Gastroesophageal sphincter (tissue), 4 donors: ENCODE measurements around the gene XRCC1. TPM values are rescaled to one million over a fixed set of nuclear protein-coding genes. Genes with fewer than 3 reads are reported as not detected.

ENCODE experiments used
- ATAC-seq: fragments of 150-250 bp; one replicate; pipeline ENCODE4 v1.9.1; 2016; ENCODE audit warnings: mild to moderate bottlenecking, moderate library complexity
- H3K27ac ChIP-seq, 4 donors: fragments of 200-600 bp; sonication (generic) in 3 of 4; 1 replicate in 3 of 4; 2 replicates in 1 of 4; pipeline ENCODE4 v1.5.1; 2016 to 2019
- H3K27me3 ChIP-seq: fragments of 200-600 bp; sonication (generic); one replicate; pipeline ENCODE4 v1.5.1; 2019
- H3K36me3 ChIP-seq, 2 donors: fragments of 200-600 bp; sonication (generic); one replicate each; pipeline ENCODE4 v1.5.1; 2019; ENCODE audit warnings: control low read depth in 1 of 2
- H3K4me1 ChIP-seq, 3 donors: fragments of 200-600 bp; sonication (generic); 1 replicate in 2 of 3; 2 replicates in 1 of 3; pipeline ENCODE4 v1.5.1; 2016 to 2019; ENCODE audit warnings: control low read depth in 2 of 3
- H3K4me3 ChIP-seq, 2 donors: fragments of 200-600 bp; sonication (generic); one replicate each; pipeline ENCODE4 v1.5.1; 2019; ENCODE audit warnings: mild to moderate bottlenecking in 1 of 2, moderate library complexity in 1 of 2
- H3K9me3 ChIP-seq, 3 donors: fragments of 200-600 bp; sonication (generic); one replicate each; pipeline ENCODE4 v1.5.1; 2017 to 2019; ENCODE audit warnings: control low read depth in 2 of 3
- CTCF ChIP-seq, 4 experiments: fragments of 200-600 bp in 2 of 4; fragments of 450-650 bp in 2 of 4; sonication (generic) in 1 of 4; IDR thresholded peaks; one replicate each; pipeline ENCODE4 v1.5.1; 2017 to 2019; ENCODE audit warnings: antibody characterized with exemption in 4 of 4, mild to moderate bottlenecking in 2 of 4, moderate library complexity in 2 of 4
- EP300 ChIP-seq: sonication (generic); formaldehyde crosslinking; IDR thresholded peaks from one replicate; pipeline ENCODE4 v1.6.1; 2017; ENCODE audit warnings: antibody characterized with exemption, mild to moderate bottlenecking
- POLR2A ChIP-seq, 2 donors: fragments of 450-650 bp; IDR thresholded peaks; one replicate each; pipeline ENCODE4 v1.6.1; 2017; ENCODE audit warnings: antibody characterized with exemption in 2 of 2, mild to moderate bottlenecking in 2 of 2, moderate library complexity in 1 of 2
- POLR2AphosphoS5 ChIP-seq: sonication (generic); formaldehyde crosslinking; IDR thresholded peaks from one replicate; pipeline ENCODE4 v1.6.1; 2017; ENCODE audit warnings: antibody characterized with exemption
- WGBS, 2 donors: methylation state at CpG; one replicate each; pipeline ENCODE4 v1.1.5; 2018; ENCODE audit warnings: low coverage in 1 of 2; 5-methylcytosine and 5-hydroxymethylcytosine counted together
- total RNA-seq, 4 donors: library from RNA; depleted of rRNA; stranded (reverse); fragments of >200 nt; gene quantifications; one replicate each; pipeline ENCODE4 v1.1.0, GENCODE V29; 2016

The XRCC1 gene
- total RNA-seq, 4 donors from 2014 or later, result 17.9 to 31.0 (median 22.6) TPM

- H3K36me3 ChIP-seq, result peaks cover 0 to 38% of the 10 kb centered on the region in 2 donors
- no peak for ATAC-seq
- H3K27ac ChIP-seq, result peak overlapping the region; percentile 86 to 95 (median 88)
- TF ChIP-seq EP300 (no peak), POLR2AphosphoS5 (no peak), CTCF (IDR thresholded peaks at IDR 0.05) (no peak), POLR2A (IDR thresholded peaks at IDR 0.05) (no peak)
- 20 to 26% methylated on average over 10 to 11 of the region's 12 CpGs for WGBS, 2 donors
- H3K4me3 ChIP-seq, result peak overlapping the region; percentile 83 to 99
- peaks cover 0 to 37% (median 4%) of the 10 kb centered on the region in 3 donors for H3K4me1 ChIP-seq
- H3K9me3 ChIP-seq, result no peaks in the 10 kb centered on the region
- no peaks in the 10 kb centered on the region for H3K27me3 ChIP-seq
Measured at GRCh38 chr19:43574424-43575155, 737 bp downstream of the XRCC1 start.

- TF ChIP-seq CTCF (IDR thresholded peaks at IDR 0.05), result no peak
- no peak for TF ChIP-seq EP300
- TF ChIP-seq POLR2A (IDR thresholded peaks at IDR 0.05), result no peak
- TF ChIP-seq POLR2AphosphoS5, result no peak
- Histone ChIP-seq H3K9me3 (no peaks in the 10 kb centered on the region), H3K27ac (no peak overlapping the region), H3K36me3 (peaks cover 0 to 43% of the 10 kb centered on the region in 2 donors), H3K4me3 (no peak overlapping the region), H3K27me3 (no peaks in the 10 kb centered on the region), H3K4me1 (peaks cover 0 to 36% (median 4%) of the 10 kb centered on the region in 3 donors)
- no peak for ATAC-seq
- 67 to 92% methylated on average over 3 of the region's 3 CpGs for WGBS, 2 donors
Measured at GRCh38 chr19:43572171-43572588, 3.1 kb downstream of the XRCC1 start.

DNA sequence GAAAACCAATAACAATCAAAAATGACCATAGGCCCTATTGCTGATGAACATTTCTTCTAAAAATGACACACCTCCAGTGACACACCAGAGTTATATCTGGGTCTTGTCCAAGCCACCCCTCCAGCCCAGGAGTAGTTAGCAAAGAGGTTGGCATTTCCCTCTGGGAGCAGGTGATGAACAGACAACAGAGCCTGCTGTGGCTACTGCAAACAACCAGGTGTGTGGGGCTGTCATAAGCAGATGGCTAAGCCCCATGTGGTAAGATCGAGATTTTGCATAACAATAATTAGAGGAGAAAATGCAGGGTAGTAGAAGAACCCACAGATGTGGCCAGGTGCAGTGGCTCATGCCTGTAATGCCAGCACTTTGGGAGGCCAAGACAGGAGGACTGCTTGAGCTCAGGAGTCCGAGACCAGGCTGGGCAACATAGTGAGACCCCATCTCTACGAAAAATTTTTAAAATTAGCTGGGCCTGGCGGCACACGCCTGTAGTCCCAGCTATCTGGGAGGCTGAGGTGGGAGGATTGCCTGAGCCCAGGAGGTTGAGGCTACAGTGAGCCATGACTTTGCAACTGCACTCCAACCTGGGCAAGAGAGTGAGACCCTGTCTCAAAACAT, 5.0 kb downstream of the XRCC1 start:
- H3K4me1 ChIP-seq, result peaks cover 0 to 29% (median 4%) of the 10 kb centered on the region in 3 donors
- no peaks in the 10 kb centered on the region for H3K9me3 ChIP-seq
- no peak overlapping the region for H3K27ac ChIP-seq
- H3K27me3 ChIP-seq, result no peaks in the 10 kb centered on the region
- ATAC-seq, result no peak
- TF ChIP-seq POLR2AphosphoS5 (no peak), POLR2A (IDR thresholded peaks at IDR 0.05) (no peak)
- H3K4me3 ChIP-seq, result no peak overlapping the region
- 76 to 80% methylated on average over 3 to 4 of the region's 5 CpGs for WGBS, 2 donors
- peaks cover 0 to 43% of the 10 kb centered on the region in 2 donors for H3K36me3 ChIP-seq

GRCh38 chr19:43569657-43570056, 5.7 kb downstream of the XRCC1 start:
- TF ChIP-seq POLR2AphosphoS5 (no peak), CTCF (IDR thresholded peaks at IDR 0.05) (no peak), EP300 (no peak), POLR2A (IDR thresholded peaks at IDR 0.05) (no peak)
- 64 to 75% methylated on average over 5 of the region's 5 CpGs for WGBS, 2 donors
- Histone ChIP-seq H3K4me1 (peaks cover 0 to 27% (median 2%) of the 10 kb centered on the region in 3 donors), H3K9me3 (no peaks in the 10 kb centered on the region), H3K27me3 (no peaks in the 10 kb centered on the region), H3K36me3 (peaks cover 0 to 43% of the 10 kb centered on the region in 2 donors), H3K4me3 (no peak overlapping the region), H3K27ac (no peak overlapping the region)
- ATAC-seq, result no peak

DNA sequence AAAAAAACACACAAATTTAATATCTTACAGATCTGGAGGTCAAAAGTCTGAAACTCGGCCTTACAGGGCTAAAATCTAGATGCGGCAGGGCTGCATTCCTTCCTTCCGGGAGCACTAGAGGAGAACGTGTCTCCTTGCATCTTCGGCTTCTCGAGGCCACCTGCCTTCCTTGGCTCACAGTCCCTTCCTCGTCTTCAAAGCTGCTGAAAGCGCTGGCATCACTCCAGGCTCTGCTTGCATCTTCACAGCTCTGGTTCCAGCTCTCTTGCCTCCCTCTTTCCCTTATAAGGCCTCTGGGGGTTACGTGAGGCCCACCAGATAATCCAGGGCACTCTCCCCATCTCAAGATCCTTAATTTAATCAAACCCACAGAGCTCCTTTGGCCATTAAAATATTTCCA, 10.5 kb downstream of the XRCC1 start:
- H3K9me3 ChIP-seq, result no peaks in the 10 kb centered on the region
- H3K4me3 ChIP-seq, result no peak overlapping the region
- TF ChIP-seq CTCF (IDR thresholded peaks at IDR 0.05), result no peak
- TF ChIP-seq EP300, result no peak
- TF ChIP-seq POLR2A (IDR thresholded peaks at IDR 0.05), result no peak
- TF ChIP-seq POLR2AphosphoS5, result no peak
- no peak overlapping the region for H3K27ac ChIP-seq
- H3K36me3 ChIP-seq, result peaks cover 0 to 32% of the 10 kb centered on the region in 2 donors
- ATAC-seq, result no peak
- H3K27me3 ChIP-seq, result no peaks in the 10 kb centered on the region
- peaks cover 0 to 27% (median 0%) of the 10 kb centered on the region in 3 donors for H3K4me1 ChIP-seq
- WGBS, 2 donors, result 65 to 67% methylated on average over 9 of the region's 9 CpGs
